HL-60/S4 treated with retinoic acid at 250 ng/mL for 4 days and 3 days (cell line): ENCODE results near the gene PARD3B.

Experiments
- in situ Hi-C: fragments of 300-500 bp; cut with MboI; formaldehyde crosslinking; loops from 2 replicates; pipeline ENCODE4 v1.7.0; 2022; ENCODE audit warnings: low sequenced_read_pairs

Gene PARD3B

DNA sequence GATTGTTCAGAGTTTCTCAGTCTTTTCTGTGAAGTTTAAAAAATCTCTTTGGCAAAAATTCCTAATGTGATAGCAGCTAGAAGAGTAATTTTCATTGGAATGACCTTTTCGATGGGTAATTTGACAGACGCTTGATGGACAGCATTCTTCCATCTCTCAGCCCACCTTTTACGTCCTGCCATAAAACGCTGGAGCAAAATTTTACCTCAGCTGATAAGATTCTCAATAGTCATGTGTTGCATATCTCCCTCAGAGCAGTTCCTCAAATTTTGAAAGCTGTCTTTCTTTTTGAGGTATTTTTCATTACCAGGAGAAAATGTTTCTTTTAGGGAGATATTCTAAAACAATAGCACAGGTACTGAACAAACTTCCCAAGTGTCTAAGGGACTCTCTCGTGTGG is 441.4 kb downstream of the PARD3B start:
- in situ Hi-C loops, result no loop called here

DNA sequence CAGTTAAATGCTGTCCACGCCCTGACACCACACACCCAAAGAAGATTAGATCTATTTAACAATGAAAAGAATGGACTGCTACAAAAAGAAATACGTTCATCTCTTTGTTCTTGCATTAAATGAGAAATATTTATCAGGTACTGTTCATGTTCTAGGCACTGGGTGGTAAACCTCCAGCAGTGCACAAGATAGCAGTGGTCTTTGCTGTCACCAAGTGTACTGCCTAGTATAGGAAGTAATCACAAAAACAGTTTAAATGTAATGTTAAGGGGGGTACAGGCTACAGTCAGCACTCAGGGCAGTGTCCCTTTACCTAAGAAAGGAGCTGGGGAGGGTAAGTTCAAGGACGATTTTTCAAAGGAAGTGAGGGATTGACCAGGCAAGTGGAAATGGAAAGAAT is 443.6 kb downstream of the PARD3B start:
- in situ Hi-C loops, result no loop called here

DNA sequence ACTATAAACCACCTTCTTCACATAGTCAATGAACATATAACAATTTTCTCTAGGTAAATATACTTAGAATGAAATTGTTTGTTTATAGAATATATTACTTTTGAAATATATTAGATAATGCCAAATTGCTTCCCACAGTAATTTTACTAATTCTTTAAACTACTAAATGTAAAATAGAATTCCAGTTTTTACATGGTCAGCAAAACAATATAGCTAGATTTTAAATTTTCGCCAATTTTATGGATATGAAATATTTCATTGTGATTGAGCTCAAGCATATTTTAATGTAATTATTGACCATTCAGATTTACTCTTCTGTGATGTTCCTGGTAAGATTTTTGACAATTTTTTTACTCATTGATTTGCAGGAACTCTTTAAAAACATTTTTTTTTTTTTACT is 444.6 kb downstream of the PARD3B start:
- in situ Hi-C loops, result no loop called here

DNA sequence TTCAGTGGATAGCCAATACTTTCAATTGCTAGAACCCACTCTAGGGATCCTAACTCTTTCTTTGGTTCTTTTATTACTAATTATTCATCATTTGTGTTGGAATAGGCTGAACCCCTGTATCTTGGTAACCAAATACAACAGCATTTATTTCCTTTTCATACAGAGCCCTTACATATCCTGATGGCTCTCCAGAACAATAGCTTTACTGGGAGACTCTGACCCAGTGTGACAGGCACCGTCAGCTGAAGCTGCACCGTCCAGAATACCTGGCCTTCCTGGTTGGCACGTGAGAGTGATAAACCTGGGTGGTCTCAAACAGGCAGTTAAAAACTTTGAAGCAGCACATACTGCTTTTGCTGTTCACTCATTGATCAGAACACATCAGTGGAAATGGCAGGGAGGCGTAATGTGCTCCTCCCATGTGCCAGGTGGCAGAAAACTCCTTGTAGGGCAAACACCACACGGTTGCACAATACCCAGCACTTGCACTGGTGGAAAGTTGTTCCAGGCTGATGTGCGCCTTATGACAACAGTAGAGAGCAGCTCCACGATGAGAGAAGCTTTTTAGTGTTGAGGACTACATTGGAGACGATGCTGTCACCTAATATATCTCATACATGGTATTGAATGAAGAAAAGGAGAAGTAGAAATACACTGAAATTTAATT is 456.2 kb downstream of the PARD3B start:
- in situ Hi-C loops, result no loop called here

DNA sequence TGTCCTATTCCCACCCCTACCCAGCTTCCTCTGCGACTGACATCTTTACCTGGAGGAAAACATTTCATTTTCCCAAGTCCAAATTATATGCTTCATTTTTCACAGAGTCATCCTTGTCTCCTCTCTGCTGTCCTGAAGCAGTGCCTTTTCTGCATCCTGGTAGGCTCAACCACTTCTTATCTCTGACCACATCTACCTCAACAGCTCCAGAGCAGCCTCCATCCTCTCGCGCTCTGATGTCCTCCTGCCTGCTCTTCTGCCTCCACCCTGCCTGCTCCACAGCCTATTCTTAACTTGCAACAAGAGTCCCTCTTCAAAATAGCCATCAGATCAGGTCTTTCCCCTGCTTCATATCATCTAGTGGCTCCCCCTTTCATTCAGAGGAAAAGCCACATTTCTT is 457.1 kb downstream of the PARD3B start:
- in situ Hi-C loops, result no loop called here

DNA sequence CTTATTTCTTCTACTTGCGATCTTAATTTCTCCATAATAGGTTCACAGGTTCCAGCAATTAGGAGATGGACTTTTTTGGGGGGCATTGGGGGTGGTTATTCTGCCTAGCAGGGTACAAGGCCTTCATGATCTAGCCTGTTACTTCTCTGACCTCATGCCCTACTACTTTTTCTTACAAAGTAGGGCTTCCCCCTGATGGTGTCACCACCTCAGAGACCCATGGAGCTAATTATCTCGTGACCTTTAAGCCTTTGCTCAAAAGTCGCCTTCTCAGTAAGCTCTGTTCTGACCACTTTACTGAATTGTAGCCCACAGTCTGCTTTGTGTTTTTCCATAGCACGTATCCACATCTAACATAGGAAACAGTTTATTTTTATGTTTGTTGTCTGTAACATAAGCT is 458.0 kb downstream of the PARD3B start:
- in situ Hi-C loops, result no loop called here

DNA sequence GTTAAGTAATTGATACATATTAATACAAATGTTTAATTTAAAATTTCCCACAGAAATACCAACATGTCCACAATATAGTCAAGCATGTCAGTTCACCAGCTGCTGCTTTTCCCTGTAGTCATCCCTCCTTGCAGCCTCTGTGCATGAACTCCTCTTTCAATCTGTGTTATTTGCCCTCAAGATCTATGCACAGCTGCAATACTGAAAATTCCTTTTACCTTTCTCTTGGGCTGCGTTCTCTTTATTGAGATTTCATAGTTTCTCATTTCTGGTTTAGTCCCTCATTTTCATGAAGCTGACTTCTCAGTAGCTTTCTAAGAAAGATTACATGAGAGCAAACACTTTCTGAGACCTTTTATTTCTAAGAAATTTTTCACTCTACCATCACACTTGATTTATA is 464.9 kb downstream of the PARD3B start:
- in situ Hi-C loops, result no loop called here

DNA sequence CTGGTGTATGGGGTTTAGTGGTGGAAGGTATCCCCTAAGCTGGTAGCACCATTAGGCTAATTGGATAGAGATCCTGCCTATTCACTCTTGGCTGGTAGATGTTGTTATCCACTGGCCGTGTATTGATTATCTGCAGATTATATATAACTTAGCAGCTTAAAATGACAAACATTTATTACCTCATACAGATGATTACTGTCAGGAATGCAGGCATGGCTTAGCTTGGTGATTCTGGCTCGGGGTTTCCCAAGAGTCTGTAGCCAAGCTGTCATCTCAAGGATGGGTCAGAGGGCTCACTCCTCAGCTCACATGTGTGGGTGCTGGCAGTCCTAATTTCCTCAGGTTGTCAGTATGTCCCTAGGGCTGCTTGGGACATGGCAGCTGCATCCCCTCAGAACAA is 465.8 kb downstream of the PARD3B start:
- in situ Hi-C loops, result no loop called here

DNA sequence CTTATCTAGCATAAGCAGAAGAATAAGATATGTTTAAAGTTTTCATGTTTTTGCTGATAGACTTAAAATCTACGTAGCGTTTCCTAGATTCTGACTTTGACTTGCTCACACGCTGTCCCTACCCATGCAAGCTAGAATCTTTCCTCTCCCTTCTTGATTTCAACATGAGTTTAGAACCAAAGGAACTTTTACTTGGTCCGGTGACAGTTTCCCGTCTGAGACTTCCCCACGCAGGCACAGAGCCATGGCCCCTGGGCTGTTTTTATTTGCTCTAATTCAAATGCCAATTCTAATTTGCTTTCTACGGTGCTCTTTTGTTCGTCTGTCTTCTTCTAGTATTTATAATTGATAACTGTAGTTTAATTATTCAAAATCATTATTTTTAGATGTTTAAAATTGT is 467.7 kb downstream of the PARD3B start:
- in situ Hi-C loops, result no loop called here

DNA sequence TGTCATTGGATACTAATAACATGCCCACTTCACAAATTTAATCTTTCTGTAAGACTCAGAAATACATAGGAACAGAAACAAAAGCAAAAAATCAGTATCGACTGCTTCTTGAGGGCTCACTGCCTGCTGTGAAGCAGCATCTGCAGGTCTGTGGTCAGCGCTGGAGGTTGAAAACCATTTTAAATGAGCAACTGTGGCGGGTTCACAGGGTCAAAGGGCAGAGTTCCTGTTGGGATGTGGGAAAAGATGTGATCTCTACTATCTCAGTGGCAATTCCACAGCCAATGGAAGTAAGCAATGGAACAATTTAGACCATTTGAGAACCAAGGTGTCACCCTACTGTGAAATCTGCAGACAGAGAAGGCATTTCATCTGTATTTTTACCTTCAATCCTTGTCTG is 468.3 kb downstream of the PARD3B start:
- in situ Hi-C loops, result no loop called here

DNA sequence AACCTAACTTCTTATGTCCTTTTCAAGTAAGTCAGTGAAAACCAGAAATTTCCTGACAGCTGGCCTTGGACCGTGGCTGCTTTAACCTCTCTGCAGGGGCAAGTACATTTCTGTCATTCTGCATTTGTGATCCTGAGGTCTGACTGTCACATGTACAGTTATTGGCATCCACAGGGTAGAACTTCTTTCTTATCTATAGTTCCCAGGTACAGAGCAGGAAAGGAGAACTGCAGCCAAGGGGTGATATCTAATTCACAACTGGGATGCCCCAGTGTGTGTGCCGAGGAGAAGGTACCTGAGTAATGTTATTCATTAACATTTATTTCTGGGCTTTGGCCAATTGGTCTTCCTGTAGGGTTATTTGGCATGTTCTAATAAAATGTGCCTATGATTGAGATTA is 468.9 kb downstream of the PARD3B start:
- in situ Hi-C loops, result no loop called here

DNA sequence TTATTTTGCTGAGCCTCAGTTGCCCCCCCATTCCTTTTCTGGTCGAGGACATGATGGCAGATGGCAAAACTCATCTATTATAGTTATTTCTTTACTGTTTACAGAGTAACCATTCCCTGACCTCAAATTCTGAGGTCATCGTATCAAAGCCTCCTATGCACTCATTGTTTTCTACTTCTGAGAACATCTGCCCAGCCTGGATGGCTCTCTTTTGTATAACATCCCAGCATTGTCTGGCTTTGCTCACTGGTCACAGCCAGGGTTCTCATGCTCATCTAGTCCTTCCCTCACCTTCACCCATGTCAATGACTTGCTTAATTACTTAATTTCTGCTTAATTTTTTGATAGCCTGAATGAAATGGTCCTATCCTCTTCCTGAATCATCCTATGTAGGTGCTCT is 472.1 kb downstream of the PARD3B start:
- in situ Hi-C loops, result no loop called here

DNA sequence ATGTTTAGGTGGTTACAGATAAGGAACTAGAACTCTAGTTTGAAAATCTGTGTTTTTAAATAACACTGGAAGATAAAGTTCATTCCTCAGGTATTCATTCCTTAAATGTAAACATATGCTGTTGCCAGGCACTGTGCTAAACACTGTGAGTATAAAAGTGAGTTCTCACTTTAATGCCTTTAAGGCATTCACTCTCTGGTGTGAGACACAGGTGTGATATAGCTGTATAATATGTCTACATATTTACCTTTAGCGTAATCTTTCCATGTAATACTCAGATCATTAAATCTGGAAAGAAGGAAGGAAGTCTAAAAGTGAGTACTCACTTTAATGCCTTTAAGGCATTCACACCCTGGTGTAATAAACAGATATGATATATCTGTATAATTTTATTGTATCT is 472.6 kb downstream of the PARD3B start:
- in situ Hi-C loops, result no loop called here

DNA sequence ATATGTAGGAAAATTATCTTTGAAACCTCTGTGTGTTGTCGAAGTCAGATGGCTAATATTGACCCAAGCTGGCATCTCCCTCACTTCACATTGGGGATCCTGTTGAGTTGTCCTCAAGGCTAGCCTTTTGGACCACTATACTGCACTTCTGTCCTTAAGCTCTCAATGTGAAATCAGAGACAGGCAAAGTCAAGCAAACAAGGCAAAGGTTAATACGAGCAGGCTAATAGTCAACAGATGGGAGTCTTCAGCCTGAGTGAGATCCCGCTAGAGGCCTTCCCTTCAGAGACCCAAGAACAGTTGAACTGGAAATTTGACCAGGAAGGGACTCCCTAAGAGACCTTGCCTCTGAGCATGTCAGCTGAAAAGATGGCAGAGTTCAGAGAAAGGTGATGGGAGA is 475.4 kb downstream of the PARD3B start:
- in situ Hi-C loops, result no loop called here

DNA sequence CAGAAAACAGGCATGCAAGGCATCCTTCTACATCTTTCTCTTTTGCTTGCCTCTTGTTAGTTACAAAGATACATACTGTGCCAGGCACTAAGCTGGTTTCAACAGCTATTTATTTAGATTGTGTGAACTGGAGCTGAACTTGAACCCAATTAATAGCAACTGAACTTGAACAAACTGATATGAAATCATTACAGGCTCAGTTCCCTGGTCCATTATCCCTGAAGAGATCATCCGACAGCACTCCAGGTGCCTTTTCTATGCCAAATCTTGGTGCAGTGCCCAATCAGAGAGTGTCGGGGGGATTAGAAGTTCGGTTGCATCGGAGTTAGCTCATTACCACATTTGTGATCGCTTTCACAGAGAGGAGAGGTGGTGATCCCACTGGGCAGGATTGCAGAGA is 477.6 kb downstream of the PARD3B start:
- in situ Hi-C loops, result no loop called here

DNA sequence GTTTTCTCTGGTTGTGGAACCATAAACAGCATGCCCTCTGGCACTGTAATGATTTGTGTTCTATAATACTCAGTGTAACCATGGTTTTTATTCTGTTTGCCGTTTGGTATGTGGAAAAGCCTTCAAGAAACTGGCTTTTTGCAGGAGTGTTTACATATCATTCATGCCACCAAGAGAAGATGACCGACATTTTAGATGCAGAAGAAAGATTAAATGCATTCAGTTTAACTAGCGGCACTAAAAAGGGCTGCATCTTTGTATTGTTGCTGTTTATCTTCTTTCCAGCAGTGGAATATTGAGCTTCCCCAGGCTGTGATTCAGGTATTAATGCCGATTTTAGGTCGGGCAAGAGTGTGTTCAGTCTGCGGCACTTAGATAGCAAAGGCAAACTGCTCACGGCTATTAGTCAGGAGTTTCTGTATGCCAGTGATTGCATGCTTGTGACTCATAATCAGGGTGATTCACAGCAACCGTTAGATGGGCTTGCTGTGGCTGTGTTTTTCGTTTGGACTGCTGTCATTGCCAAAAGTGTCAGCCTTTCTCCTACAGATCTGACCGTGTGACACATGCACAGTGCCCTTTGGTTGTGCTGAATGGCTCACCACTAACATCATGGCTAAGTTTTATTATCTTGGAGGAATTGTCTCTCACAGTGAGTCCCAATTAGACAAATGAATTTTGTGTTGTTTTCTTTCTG is 479.7 kb downstream of the PARD3B start:
- in situ Hi-C loops, result no loop called here

DNA sequence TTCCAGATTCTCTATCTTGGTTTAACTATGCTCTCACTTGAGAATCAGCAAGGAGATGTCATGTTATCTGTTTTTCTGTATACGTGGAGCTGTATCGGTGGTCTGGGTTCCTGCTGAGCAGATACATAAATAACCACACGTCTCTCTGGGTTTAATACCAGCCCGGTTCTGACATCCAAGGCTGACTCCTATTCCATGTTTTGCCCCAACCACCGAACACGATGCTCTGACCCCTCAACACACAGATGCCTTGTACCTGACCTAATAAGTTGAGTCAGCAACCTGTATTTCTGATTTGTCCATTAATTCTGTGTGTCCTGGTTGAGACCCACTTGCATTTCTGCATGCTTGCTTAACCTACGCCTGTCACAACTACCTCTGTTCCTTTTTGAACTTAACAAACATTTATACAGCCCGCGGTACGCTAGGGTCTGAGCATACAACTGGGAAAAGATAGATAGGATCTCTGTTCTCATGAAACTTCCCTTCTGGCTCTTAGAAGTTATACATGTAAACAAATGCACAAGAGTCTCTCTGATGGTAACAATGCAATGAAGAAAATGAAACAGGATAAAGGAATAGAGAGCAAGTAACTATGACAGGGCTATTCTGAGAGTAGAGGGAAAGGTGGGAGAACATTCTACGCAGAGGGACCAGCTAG is 480.4 kb downstream of the PARD3B start:
- in situ Hi-C loops, result no loop called here

DNA sequence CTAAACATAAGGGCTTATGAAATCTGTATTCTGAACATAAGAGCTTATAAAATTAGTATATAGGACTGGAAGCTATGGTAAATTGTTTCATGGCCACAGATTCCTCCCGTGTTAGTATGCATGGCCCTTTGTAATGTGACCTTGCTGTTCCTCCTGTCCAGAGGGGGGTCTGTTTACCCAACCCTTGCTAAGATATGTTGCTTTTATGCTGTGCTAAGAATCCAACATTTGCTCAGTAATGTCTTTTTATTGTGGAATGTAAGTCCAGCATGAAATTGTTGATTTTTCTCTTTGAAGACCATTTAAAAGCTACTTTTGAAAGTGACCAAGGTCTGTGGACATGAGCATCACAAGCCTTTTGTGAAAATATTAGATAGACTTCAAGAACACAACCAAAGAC is 485.4 kb downstream of the PARD3B start:
- in situ Hi-C loops, result no loop called here

DNA sequence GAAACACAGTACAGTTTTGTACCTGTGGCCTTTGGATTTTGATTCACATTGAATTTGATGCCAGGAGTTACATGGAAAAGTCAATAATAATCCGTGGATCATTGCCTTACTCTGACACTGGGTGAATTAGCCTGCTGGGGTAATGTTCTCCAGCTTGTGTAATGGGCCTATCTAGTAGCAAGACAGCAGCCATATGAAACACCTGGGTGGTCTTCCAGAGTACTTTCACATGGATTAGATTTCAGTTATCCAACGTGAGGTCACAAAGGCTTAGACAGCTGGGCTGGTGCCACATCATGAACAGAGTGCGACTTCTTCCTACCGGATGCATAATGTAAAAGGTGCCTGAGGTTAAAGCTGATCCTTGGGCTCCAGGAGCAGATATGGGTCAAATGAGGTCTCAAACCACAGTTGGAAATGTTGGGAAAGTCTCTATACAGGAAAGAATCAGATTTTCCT is 486.8 kb downstream of the PARD3B start:
- in situ Hi-C loops, result no loop called here

DNA sequence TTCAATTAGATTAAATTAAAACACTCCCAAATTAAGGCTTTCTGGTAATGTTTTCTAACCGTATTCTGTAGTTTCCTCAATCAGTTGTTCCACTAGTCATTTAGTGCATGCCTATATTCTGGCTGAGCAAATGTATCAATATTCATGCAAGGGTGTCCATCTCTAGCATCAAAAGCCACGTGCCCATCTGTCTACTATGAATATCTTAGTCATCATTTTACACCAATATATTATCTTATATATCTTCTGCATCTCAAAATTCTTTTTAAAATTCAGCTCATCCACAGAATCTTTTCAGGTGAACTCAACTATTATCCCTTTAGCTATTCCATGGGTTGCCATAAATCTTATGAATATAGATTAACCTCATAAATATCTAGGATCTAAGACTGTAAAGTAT is 488.2 kb downstream of the PARD3B start:
- in situ Hi-C loops, result no loop called here

DNA sequence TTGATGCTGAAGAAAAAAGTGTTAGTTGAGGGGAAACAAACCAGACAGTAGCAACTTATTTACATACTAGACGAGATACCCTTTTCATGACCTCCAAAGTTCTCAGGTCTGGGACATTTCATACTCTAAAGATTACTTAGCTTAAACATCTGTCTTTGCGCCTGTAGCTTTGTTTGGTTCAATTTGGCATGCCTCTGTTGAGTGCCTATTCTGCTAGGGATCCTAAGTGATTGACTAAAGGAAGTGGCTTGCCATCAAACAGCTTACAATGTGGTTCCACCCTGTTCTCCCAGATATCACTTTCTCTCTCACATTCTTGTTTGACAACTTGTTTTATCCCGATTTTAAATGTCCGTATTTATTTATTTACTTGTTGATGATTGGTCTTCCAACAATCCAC is 488.8 kb downstream of the PARD3B start:
- in situ Hi-C loops, result no loop called here

DNA sequence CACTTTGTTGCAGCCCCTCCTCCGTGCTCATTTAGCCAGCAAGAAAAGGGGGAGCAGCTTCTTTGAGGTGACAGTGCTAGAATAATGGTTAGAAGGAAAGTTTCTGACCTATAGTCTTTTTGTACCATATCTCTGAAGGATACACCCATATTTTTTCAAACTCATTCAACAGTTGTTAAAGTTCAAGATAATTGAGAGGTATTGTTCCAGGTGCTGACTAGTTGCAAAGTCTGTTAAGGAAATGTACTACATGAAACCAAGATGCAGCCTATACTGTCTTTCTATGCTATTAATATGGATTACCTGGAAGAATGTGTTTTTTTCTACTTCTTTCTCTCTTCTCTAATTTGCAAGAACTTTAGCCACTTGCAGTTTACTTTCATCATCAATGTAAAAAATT is 495.0 kb downstream of the PARD3B start:
- in situ Hi-C loops, result no loop called here
